Fibroblast of pulmonary artery (primary cell): ENCODE measurements around the gene SRD5A2.

Source experiments
- DNase-seq: peaks from one replicate; pipeline ENCODE4 v3.0.0-alpha.2; 2010; ENCODE audit warnings: low read depth
- H3K4me3 ChIP-seq: replicated peaks from 2 replicates; pipeline ENCODE4 v1.5.1; 2011; ENCODE audit warnings: low read depth, mild to moderate bottlenecking, control low read depth, low read length, moderate library complexity
- CTCF ChIP-seq: IDR thresholded peaks from 2 replicates; pipeline ENCODE4 v1.5.1; 2011; ENCODE audit warnings: mild to moderate bottlenecking, control low read depth, low read length, inconsistent platforms; ENCODE audit errors: missing control alignments

The SRD5A2 gene

GRCh38 chr2:31476511-31477180, 104.1 kb downstream of the SRD5A2 start:
- no peak for TF ChIP-seq CTCF
- no peak overlapping the region for H3K4me3 ChIP-seq
- DNase-seq: no peak

- DNase-seq: peak; percentile 4
- H3K4me3 ChIP-seq: no peak overlapping the region
- no peak for TF ChIP-seq CTCF
Observed at GRCh38 chr2:31475692-31476091, 105.0 kb downstream of the SRD5A2 start.

- TF ChIP-seq CTCF: no peak
- no peak for DNase-seq
- H3K4me3 ChIP-seq: no peak overlapping the region
Observed at GRCh38 chr2:31474296-31474695, 106.4 kb downstream of the SRD5A2 start.
